Caki2 (cell line): ENCODE data around the gene CACNA1B. TPM values are rescaled to one million over a fixed set of nuclear protein-coding genes. Genes with fewer than 3 reads are reported as not detected.
"Not testable (repeated sequence)": the region's sequence is repeated elsewhere in the genome, so short reads cannot be mapped to it uniquely, and the experiment has no call there.

Experiments
- DNase-seq: peaks from one replicate; pipeline ENCODE4 v3.0.0-alpha.2; 2015; ENCODE audit warnings: low read depth
- in situ Hi-C: cut with HindIII; loops from 2 replicates; pipeline ENCODE4 v1.10.0; 2016; ENCODE audit warnings: low sequenced_read_pairs, low pct_unique_long_range_greater_than_20kb, mixed read lengths
- total RNA-seq: library from RNA; depleted of rRNA; stranded (reverse); fragments of >200 nt; shearing (Covaris generic); gene quantifications from 2 replicates; pipeline ENCODE4 v1.2.3, GENCODE V29; 2014; ENCODE audit warnings: low replicate concordance

The CACNA1B gene
- total RNA-seq, 1 experiment from 2014 or later = not detected

GRCh38 chr9:138147556-138147955 lies 270.0 kb downstream of the CACNA1B start:
- in situ Hi-C loops = not testable (repeated sequence)
- DNase-seq = peak; percentile 8

DNA sequence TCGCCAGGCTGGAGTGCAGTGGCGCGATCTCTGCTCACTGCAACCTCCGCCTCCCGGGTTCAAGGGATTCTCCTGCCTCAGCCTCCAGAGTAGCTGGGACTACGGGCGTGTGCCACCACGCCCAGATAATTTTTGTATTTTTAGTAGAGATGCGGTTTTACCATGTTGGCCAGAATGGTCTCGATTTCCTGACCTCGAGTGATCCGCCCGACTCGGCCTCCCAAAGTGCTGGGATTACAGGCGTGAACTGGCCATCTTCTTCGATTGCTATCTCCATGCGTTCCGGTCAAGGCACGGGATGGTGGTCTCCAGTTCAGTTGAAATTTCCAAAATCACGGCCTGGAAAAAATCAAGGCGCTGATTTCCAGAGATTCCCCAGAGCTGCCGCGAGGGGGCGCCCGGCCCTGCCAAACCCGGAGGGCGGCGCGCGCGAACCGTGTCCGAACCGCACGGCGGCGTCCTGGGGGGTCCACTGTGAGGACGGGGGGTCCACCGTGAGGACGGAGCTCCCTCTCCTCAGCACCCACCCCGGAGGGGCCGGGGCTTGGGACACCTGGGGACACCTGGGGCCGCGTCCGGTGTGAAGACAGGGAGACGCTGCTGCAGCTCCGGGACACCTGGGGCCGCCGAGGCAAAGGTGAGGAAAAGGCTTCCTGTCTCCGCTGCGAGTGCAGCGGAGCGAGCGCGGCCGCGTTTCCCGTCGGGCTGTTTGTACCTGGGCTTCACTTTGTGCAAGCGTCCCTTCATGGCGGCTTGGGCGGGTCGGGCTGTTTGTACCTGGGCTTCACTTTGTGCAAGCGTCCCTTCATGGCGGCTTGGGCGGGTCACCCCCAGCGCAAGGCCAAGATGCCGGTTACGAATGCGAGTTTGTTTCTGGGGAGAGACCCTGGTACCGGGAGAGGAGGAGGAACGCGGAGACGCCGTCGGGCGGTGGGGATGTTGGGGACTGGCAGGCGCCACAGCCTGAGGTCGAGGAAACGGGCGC lies 272.4 kb downstream of the CACNA1B start:
- DNase-seq, in situ Hi-C loops: not testable (repeated sequence)

DNA sequence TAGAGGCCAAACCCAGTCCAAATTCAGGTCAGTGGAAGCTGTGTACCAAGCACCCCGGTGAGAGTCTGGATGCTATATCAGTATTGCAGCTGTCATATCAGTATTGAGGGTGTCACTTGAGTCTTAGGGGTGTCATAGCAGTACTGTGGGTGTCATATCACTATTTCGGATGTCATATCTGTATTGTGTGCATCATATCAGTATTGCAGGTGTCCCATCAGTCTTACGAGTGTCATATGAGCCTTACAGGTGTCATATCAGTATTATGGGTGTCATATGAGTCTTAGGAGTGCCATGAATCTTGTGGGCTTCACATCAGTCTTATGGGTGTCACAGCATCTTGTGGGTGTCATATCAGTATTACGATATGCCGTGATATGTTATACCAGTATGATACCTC lies 278.2 kb downstream of the CACNA1B start:
- in situ Hi-C loops, DNase-seq: not testable (repeated sequence)

DNA sequence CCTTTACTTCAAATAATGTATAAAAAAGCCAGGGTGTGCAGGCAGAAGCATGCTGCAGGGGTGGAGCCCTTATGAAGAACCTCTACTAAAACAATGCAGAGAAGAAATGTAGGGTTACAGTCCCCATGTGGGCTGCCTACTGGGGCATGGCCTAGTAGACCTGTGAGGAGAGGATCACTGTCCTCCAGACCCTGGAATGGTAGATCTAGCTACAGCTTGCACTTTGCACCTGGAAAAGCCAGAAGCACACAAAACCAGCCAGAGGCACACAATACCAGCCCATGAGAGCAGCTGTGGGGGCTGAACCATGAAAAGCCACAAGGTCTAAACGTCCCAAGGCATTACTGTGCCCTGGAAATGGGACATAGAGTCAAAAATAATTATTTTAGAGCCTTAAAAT lies 289.2 kb downstream of the CACNA1B start:
- not testable (repeated sequence) for DNase-seq

More for the DNA sequence above, 289.2 kb downstream of the CACNA1B start:
- in situ Hi-C loops = not testable (repeated sequence)
